ENCODE data around the gene SLC25A25.

GRCh38 chr9:128088253-128088945, 20.4 kb downstream of the SLC25A25 start:
- TF ChIP-seq CTCF (IDR thresholded peaks at IDR 0.05), result no peak
- TF ChIP-seq POLR2A (IDR thresholded peaks at IDR 0.05), result no peak
